Panc1 (cell line): Measurements from ENCODE around the gene SARNP. TPM values are rescaled to one million over a fixed set of nuclear protein-coding genes. Genes with fewer than 3 reads are reported as not detected.
A peak's percentile ranks its signal among the peaks of the same experiment; 100 is the strongest.

Experiments used
- ATAC-seq: fragments of 200-7000 bp; cut with Tn5 transposase; 2 replicates; pipeline ENCODE4 v1.9.1; 2020; ENCODE audit warnings: mild to moderate bottlenecking, moderate library complexity
- BruUV-seq: library from RNA; stranded (reverse); fragments of 400-500 nt; replicated peaks from 2 replicates; lab custom pipeline; 2021; lab: Mats Ljungman, UMichigan
- CTCF ChIA-PET: fragments of 300-600 bp; sonication (Branson Sonifier 250); formaldehyde crosslinking; loops from one replicate; lab custom pipeline; 2022; ENCODE audit warnings: antibody characterized with exemption; lab: Charles Lee
- POLR2A ChIA-PET: fragments of 300-600 bp; sonication (Branson Sonifier 250); formaldehyde crosslinking; loops from one replicate; lab custom pipeline; 2022; ENCODE audit warnings: antibody characterized with exemption; lab: Charles Lee
- DNase-seq: peaks from one replicate; pipeline ENCODE4 v3.0.0-alpha.2; 2010; ENCODE audit warnings: low read depth, low spot score
- H3K27ac ChIP-seq: 2 replicates; pipeline ENCODE4 v1.5.1; 2011; ENCODE audit warnings: mild to moderate bottlenecking, low read length, inconsistent platforms
- H3K27me3 ChIP-seq: fragments of 200-500 bp; sonication (Bioruptor generic); 2 replicates; pipeline ENCODE4 v1.6.0; 2014; ENCODE audit warnings: low read length, inconsistent platforms; ENCODE audit not compliant: control insufficient read depth, insufficient read depth
- H3K36me3 ChIP-seq: fragments of 200-500 bp; sonication (Bioruptor generic); 2 replicates; pipeline ENCODE4 v1.5.1; 2014; ENCODE audit warnings: inconsistent platforms, mild to moderate bottlenecking, low read length, moderate library complexity; ENCODE audit not compliant: control insufficient read depth, insufficient read depth
- H3K4me1 ChIP-seq: 2 replicates; pipeline ENCODE4 v1.5.1; 2011; ENCODE audit warnings: inconsistent platforms, mild to moderate bottlenecking, low read length, moderate library complexity; ENCODE audit not compliant: control insufficient read depth, insufficient read depth
- H3K4me3 ChIP-seq, 2 experiments: 2 replicates each; pipeline ENCODE4 v1.5.1; 2011 to 2012; ENCODE audit warnings: low read depth in 2 of 2, low read length in 2 of 2, mild to moderate bottlenecking in 2 of 2, inconsistent platforms in 1 of 2, moderate library complexity in 1 of 2
- H3K9me3 ChIP-seq: fragments of 200-500 bp; sonication (Bioruptor generic); 2 replicates; pipeline ENCODE4 v1.5.1; 2014; ENCODE audit warnings: low read depth, mild to moderate bottlenecking, inconsistent platforms, low read length, moderate library complexity; ENCODE audit not compliant: control insufficient read depth, insufficient read depth
- POLR2AphosphoS5 ChIP-seq: IDR thresholded peaks from 2 replicates; pipeline ENCODE4 v1.6.1; 2012; ENCODE audit warnings: mild to moderate bottlenecking, low read depth, low read length, moderate library complexity
- REST ChIP-seq, 2 experiments: IDR thresholded peaks; 2 replicates each; pipeline ENCODE4 v1.6.1; 2011 to 2012; ENCODE audit warnings: low read depth in 2 of 2, control low read depth in 1 of 2, low read length in 1 of 2, mild to moderate bottlenecking in 1 of 2, moderate library complexity in 1 of 2; ENCODE audit not compliant: insufficient read depth in 1 of 2
- SIN3A ChIP-seq: IDR thresholded peaks from 2 replicates; pipeline ENCODE4 v1.6.1; 2012; ENCODE audit warnings: low read depth, mild to moderate bottlenecking, low read length, moderate library complexity, borderline replicate concordance; ENCODE audit not compliant: insufficient read depth
- TCF7L2 ChIP-seq: IDR thresholded peaks from 2 replicates; pipeline ENCODE4 v1.6.1; 2011; ENCODE audit warnings: mild to moderate bottlenecking, low read depth, low read length, inconsistent platforms
- in situ Hi-C: cut with HindIII; loops from 2 replicates; pipeline ENCODE4 v1.10.0; 2016; ENCODE audit warnings: low sequenced_read_pairs, low pct_unique_long_range_greater_than_20kb
- intact Hi-C: fragments of 100-400 bp; cut with micrococcal nuclease; formaldehyde crosslinking; loops from one replicate; pipeline ENCODE4 v1.10.0; 2022; ENCODE audit not compliant: unreplicated experiment
- total RNA-seq: library from RNA; stranded (reverse); gene quantifications from one replicate; pipeline ENCODE4 v1.2.1, GENCODE V29; 2021; ENCODE audit not compliant: unreplicated experiment
- TF ChIP-seq, protein P1 (sequence below): fragments of 450-650 bp; IDR thresholded peaks from 2 replicates; pipeline ENCODE4 v1.5.1; 2017; ENCODE audit warnings: mild to moderate bottlenecking

The SARNP gene
- total RNA-seq, 1 experiment from 2014 or later, result 69.3 TPM

GRCh38 chr12:55736780-55737580 lies 80.5 kb downstream of the SARNP start:
- DNase-seq (peak; percentile 59), ATAC-seq (peak; percentile 74)
- H3K4me1 ChIP-seq, result peaks cover 7% of the 10 kb centered on the region
- in situ Hi-C loops (no loop called here), intact Hi-C loops (loop anchor here (1.0 to 5.0 kb wide), 2 partner anchors 77 to 80 kb away; partner anchors contain the start of genes ORMDL2 and SARNP)
- TF ChIP-seq, protein P1, sequence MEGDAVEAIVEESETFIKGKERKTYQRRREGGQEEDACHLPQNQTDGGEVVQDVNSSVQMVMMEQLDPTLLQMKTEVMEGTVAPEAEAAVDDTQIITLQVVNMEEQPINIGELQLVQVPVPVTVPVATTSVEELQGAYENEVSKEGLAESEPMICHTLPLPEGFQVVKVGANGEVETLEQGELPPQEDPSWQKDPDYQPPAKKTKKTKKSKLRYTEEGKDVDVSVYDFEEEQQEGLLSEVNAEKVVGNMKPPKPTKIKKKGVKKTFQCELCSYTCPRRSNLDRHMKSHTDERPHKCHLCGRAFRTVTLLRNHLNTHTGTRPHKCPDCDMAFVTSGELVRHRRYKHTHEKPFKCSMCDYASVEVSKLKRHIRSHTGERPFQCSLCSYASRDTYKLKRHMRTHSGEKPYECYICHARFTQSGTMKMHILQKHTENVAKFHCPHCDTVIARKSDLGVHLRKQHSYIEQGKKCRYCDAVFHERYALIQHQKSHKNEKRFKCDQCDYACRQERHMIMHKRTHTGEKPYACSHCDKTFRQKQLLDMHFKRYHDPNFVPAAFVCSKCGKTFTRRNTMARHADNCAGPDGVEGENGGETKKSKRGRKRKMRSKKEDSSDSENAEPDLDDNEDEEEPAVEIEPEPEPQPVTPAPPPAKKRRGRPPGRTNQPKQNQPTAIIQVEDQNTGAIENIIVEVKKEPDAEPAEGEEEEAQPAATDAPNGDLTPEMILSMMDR, result peak; percentile 93
- TF ChIP-seq REST (IDR thresholded peaks at IDR 0.05; ENCODE audit: insufficient read depth in 1 of 2, low read depth in 2 of 2, low read length in 1 of 2), result no peak
- H3K27me3 ChIP-seq, result no peaks in the 10 kb centered on the region
- H3K4me3 ChIP-seq, result no peak overlapping the region
- no TSS peak for BruUV-seq
- ChIA-PET POLR2A (no interaction called here), CTCF (interaction anchor here (0.5 to 2.7 kb wide), 4 partner anchors 13 to 158 kb away, joined by 3 to 17 read pairs (median 3); partner anchors contain the start of gene RDH5)
- H3K9me3 ChIP-seq, result no peaks in the 10 kb centered on the region
- no peaks in the 10 kb centered on the region for H3K36me3 ChIP-seq
- no peak overlapping the region for H3K27ac ChIP-seq

GRCh38 chr12:55736076-55736475 lies 81.4 kb downstream of the SARNP start:
- H3K36me3 ChIP-seq, result no peaks in the 10 kb centered on the region
- no TSS peak for BruUV-seq
- DNase-seq, result no peak
- H3K9me3 ChIP-seq, result no peaks in the 10 kb centered on the region
- in situ Hi-C loops (no loop called here), intact Hi-C loops (loop anchor here (5.0 kb wide), 1 partner anchor 81 kb away; the partner anchor contains the start of genes ORMDL2 and SARNP)
- CTCF ChIA-PET, result interaction anchor here (0.6 kb wide), 1 partner anchor 333 kb away, joined by 9 read pairs; no protein-coding TSS in a partner anchor
- no peak overlapping the region for H3K27ac ChIP-seq
- TF ChIP-seq, protein P1, result no peak
- TF ChIP-seq SIN3A (no peak), POLR2AphosphoS5 (no peak), TCF7L2 (no peak), REST (IDR thresholded peaks at IDR 0.05; ENCODE audit: insufficient read depth in 1 of 2, low read depth in 2 of 2, low read length in 1 of 2) (no peak)
- ATAC-seq, result no peak
- POLR2A ChIA-PET, result no interaction called here
- H3K27me3 ChIP-seq, result no peaks in the 10 kb centered on the region
- peaks cover 6% of the 10 kb centered on the region for H3K4me1 ChIP-seq
- H3K4me3 ChIP-seq, result no peak overlapping the region
